ENCODE results near the gene MOV10L1. TPM values are rescaled to one million over a fixed set of nuclear protein-coding genes. Genes with fewer than 3 reads are reported as not detected.
"Not testable (repeated sequence)": the region's sequence is repeated elsewhere in the genome, so short reads cannot be mapped to it uniquely, and the experiment has no call there.

MOV10L1 gene
- polyA plus RNA-seq, 3 donors: 0.31 to 0.92 (median 0.79) TPM

DNA sequence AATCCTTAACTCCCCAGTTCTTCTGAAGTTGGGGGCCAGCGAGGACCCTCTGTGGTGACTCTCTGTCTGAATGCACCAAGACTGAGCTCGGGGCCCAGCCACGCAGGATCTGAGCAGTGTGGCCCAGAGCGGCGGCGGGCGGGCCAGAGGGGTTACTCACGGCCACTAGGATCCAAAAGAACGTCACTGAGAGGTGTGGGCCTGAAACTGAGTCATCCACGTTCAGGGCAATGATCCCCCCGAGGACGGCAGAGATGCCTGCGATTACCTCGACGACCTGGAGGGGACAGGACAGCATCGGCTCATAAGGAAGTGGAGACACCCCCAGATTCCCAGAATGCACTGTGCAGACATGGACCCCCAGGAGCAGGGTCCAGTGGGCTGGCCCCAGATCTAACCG is 15.8 kb upstream of the MOV10L1 start:
- H3K27ac ChIP-seq (ENCODE audit: low read depth, low read length): no peak overlapping the region
- WGBS, 3 donors: 78 to 82% (median 82%) methylated on average over 17 of the region's 17 CpGs

DNA sequence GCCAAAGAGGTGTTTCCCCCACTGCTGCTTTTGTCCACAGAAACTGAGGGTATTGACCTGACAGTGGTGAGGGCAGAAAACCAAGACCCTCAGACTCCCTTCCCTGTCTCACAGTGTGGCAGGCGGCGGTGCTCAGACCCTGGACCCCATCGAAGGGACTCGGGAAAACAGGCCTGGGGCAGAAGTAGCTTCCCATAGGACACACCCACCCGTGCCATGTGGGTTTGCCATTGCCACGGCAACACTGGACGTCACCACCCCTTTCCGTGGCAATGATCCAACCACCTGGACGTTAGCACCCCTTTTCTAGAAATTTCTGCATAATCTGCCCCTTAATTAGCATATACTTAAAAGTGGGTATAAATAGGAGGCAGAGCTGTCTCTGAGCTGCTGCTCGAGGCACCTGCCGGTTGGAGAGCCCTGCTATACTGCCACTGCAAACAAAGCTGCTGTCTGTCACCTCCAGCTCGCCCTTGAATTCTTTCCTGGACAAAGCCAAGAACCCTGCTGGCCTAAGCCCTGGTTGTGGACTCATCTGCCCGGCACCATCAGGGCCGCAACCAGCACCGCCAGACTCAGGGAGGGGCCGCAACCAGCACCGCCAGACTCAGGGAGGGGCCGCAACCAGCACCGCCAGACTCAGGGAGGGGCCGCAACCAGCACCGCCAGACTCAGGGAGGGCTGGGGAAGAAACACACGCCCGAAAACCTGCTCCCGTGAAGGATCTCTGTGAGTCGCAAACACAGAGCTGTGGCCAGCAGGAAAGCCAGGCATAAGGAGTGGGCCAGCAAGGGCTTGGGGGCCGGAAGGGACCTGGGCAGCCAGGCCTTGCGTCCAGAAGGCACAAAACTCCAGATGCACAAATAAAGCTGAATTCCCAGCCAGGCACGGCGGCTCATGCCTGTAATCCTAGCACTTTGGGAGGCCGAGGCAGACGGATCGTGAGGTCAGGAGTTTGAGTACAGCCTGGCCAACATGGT is 15.0 kb upstream of the MOV10L1 start:
- WGBS, 3 donors: 49 to 83% (median 82%) methylated on average over 32 of the region's 32 CpGs
- no peak overlapping the region for H3K27ac ChIP-seq (ENCODE audit: low read depth, low read length)

DNA sequence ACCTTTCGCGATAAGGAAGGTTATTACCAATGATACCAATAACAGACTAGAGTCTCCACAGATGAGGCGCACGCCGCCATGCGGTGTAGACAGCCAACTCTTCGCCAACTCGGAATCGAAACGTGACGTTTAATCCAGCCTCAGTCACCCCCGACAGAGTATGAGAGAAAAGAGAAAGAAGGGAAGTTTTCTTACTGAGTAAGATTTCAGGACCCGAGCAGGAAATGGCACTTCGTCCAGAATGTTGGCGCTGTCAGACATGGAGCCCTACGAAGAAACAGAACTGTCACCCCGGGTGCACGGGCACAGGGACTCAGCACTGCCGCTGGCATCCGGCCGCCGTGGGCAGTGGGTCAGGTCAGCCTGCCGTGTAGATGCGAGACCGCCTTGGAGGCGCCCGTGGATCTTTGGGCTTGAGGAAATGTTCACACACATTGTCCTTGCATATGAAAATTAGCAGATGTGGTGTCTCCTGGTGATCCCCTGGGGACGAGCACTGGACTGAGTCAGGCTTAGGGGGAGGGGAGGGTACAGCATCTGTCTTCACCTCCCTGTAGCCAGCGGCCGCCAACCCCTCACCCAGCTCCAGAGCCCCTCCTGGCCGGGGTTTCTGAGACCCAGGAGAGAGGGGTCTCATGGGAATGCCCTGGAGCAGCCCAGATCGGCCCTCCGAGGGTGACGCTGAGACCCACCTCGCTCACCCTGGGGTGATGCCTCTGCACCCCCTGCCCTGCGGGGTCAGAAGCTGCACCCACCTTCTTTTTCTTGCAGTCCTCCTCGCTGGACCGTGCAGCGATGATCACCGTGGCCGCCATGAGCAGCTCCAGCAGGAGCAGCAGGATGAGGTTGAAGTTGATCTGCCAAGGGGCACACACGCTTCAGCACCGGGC is 12.9 kb upstream of the MOV10L1 start:
- 85 to 86% (median 85%) methylated on average over 43 of the region's 43 CpGs for WGBS, 3 donors
- H3K27ac ChIP-seq (ENCODE audit: low read depth, low read length): no peak overlapping the region

DNA sequence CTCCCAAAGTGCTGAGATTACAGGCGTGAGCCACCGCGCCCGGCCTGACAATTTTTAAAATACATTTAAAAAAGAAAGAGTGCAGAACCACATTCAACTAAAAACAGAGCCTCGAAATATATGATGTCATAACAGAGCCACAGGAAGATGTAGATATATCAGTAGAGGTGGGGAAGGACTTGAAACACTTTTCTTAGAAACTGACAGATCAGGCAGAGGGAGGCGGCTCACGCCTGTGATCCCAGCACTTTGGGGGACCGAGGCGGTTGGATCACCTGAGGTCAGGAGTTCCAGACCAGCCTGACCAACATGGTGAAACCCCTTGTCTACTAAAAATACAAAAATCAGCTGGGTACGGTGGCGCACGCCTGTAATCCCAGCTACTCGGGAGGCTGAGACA is 11.6 kb upstream of the MOV10L1 start:
- 93 to 94% (median 93%) methylated on average over 13 of the region's 13 CpGs for WGBS, 3 donors

DNA sequence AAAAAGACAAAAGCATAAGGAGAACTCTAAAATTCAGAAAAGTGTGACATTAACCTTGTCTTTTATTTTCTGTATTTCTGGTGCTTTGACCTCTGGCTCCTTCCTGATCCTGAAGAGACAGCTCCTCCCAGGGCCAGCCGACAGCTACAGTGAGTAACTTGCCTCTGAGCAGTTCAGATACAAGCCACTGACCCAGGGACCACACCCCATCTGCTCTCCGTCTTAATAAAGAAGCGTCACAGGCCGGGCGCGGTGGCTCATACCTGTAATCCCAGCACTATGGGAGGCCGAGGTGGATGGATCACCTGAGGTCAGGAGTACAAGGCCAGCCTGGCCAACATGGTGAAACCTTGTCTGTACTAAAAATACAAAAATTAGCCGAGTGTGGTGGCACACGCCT is 11.0 kb upstream of the MOV10L1 start:
- no peak overlapping the region for H3K27ac ChIP-seq (ENCODE audit: low read depth, low read length)
- WGBS, 3 donors: 85 to 94% (median 91%) methylated on average over 9 of the region's 9 CpGs

More for the DNA sequence above, 11.6 kb upstream of the MOV10L1 start:
- H3K27ac ChIP-seq (ENCODE audit: low read depth, low read length): no peak overlapping the region

DNA sequence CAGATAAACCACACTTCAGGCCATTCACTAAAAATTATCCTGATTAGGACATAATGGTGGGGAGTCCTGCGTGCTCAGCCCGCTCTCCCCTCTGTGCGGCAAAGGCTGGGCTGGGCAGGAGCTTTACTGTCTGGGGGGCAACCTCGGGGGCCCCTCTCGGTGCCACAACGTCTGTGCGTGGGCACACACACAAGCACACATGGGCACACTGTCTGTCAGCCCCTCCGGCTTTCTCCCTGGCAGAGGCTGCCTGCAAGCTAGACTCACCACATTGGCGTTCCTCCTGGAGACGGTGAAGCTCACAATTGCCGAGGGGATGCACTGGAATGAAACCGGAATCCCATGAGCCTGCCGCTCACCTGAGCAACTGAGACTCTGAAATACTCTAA is 9.7 kb upstream of the MOV10L1 start:
- 80 to 88% (median 85%) methylated on average over 13 of the region's 13 CpGs for WGBS, 3 donors
- no peak overlapping the region for H3K27ac ChIP-seq (ENCODE audit: low read depth, low read length)

DNA sequence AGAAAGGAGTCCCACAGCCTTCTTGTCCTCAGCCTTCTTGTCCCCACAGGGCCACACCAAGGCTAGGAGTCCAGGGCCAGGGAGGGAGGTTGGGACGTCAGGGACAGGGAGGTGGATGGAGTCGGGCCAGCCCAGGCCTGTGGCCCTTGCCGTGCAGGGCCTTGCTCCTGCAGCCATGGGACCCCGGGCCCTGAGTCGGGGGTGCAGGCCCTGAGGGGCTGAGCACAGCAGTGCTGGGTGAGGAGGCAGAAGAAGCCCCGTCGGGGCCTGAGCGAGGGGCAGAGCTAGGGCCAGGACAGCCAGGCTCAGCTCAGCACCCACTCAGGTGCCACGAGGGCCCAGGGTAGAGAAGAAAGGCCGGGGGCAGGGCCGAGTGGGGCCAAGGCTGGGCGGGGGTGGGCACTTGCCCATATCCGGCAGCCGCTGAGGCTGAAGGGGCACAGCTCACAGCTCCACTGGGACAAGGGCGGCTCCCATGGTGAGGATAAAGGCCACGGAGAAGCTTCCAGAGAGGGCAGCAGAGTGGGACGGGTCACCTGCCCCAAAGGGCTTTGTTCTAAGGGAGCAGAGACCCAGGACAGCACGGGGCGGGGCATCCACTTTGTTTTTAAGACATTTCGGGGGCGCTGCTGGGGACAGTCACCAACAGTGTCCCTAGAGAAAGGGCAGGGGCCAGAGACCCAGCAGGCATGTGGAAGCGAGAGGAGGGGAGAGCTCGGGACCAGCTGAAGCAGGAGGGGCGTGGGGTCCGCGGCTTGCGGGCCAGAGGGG is 8.2 kb upstream of the MOV10L1 start:
- 85 to 90% (median 85%) methylated on average over 22 to 27 of the region's 27 CpGs for WGBS, 3 donors

DNA sequence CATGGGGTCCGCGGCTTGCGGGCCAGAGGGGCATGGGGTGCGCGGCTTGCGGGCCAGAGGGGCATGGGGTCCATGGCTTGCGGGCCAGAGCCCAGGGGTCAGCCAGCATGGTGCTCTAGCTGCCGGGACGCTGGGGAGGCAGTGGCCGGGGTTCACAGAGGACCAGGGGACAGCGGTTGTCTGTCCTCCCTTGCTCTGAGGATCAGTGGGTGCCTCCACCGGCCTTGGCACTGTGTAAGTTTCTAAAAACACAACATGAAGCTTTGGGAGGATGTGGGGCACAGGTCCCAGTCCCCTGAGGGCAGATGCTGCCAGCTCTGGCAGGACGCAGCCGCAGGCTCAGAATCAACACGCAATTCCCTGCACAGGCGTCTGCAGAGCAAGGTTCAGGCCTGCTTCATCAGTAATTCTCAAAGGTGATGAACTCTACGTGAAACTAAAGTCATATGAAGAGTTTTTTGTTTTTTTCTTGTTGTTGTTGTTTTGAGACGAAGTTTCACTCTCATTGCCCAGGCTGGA is 7.5 kb upstream of the MOV10L1 start:
- WGBS, 3 donors: 81 to 85% (median 85%) methylated on average over 18 of the region's 18 CpGs
- H3K27ac ChIP-seq (ENCODE audit: low read depth, low read length): no peak overlapping the region

More for the DNA sequence above, 8.2 kb upstream of the MOV10L1 start:
- no peak overlapping the region for H3K27ac ChIP-seq (ENCODE audit: low read depth, low read length)

DNA sequence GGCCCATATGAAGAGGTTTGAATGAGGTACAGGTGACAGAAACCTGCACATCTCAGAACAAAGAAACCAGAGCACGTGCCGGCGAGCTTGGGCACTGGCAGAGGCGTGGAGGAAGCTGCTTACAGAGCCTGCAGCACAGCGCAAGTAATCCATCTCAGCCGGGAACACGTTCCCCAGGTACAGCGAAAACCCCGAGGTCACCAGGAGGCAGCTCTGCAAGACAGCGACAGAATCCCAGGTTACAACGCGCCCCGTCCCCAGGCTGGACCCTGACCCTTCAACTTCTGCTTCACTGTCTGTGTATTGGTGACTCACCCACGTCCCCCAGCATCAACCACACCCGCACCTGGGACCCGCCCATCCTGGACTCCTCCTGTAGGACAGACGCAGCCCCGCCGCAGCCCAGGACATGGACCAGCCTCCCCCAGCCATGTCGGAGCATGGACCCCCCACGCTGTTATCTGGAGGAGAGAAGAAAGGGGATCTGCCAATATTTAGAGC is 6.8 kb upstream of the MOV10L1 start:
- no peak overlapping the region for H3K27ac ChIP-seq (ENCODE audit: low read depth, low read length)
- 70 to 81% (median 71%) methylated on average over 21 of the region's 21 CpGs for WGBS, 3 donors

DNA sequence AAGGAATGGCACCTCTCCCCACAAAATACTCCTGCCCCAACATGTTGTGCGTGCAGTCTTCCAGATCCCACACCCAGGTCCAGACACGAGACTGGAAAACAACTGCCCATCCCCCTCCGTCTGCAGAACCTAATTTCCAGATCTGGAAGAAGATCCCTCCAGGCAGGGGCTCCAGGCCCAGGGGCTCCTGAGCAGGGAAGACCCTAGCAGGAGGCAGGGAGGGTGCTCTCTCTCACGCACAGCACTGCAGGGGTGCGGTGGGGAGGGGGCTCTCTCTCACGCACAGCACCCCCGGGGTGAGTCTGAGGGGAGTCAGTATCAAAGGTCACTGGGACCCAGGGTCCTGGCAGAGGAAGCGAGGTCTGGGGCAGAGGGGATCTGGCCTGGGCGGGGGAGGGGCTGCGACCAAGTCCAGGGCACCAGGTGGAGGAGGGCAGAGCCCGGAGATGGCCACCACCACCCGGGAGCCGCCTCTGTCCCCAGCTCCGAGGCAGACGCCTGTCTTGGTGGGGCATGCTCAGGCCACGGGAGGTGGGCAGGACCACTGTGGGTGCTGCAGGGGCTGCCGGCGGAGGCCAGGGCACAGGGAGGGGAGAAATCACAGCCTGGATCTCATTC is 6.2 kb upstream of the MOV10L1 start:
- WGBS, 3 donors: 56 to 68% (median 64%) methylated on average over 10 to 18 of the region's 18 CpGs
- H3K27ac ChIP-seq (ENCODE audit: low read depth, low read length): no peak overlapping the region

DNA sequence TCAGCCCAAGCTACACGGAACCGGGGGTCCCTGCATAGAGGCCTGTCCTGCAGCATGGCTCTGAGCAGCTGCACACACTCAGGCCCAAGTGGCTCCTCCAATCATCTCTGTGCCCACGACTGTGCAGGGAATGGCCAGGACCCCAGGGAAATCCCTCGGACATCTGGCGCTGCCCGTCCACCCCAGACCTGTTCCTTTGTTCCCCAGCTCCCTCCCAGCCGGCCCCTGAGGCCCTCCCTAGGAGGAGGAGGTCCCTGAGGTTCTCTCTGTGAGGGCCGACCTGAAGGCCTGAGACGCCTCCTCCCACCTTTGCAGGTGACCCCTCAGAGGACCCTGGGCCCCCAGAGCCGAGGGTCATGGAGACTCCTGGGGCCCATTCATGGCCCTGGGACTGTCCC is 5.7 kb upstream of the MOV10L1 start:
- 52 to 74% (median 65%) methylated on average over 10 of the region's 10 CpGs for WGBS, 3 donors

DNA sequence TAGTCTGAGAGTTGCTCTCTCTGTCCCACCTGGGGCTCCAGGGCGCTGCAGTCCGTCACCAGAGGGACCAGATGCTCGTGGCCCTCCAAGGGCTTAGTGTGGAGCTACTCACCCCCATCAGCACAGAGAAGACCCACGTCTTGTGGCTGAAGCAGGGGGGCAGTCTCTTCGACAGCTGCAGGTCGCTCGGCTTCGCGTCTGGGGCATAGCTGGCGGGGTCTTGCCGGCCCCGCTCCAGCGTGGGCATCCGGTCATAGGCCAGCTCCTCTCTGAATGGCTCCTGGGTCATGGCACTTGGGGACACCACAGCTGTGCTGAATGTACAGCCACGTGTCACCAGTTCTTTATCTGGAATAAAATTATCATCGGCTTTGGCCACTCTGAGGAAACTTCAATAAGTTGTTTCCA is 5.2 kb upstream of the MOV10L1 start:
- 48 to 83% (median 54%) methylated on average over 16 of the region's 16 CpGs for WGBS, 3 donors

More for the DNA sequence above, 5.7 kb upstream of the MOV10L1 start:
- no peak overlapping the region for H3K27ac ChIP-seq (ENCODE audit: low read depth, low read length)

DNA sequence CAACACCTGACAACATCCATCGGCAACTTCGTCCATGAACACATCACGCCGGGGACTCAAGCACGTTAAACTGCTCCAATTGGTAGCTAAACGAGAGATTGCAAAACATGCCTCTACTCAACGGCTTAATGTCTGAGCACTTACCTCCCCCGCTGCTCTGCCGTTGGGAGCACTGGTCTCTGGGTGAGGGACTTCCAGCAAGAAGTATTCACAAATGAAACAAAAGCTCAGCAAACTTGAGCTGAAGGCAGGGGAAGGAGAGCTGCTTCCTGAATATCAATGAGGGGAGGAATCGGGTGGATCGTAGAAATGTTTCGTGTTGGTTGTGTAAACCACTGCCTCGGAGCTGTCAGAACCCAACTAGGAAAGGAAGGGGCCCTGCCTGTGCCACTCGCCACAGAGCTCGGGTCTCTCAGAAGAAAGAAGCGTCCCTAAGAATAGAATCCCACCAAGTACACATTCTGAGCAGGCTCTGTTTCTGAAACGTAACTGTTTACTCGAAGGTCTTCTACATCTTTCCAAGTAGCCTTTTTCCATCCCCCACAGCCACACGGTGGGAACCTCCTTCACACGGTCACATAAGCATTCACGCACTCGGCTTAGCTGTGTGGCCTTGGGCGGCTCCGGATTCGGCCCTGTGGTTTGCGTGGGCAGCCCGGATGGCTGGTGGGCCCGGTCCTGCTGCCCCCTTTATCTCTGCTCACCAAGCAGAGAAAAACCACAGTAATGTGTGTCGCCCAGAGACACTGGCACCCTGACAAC is 4.4 kb upstream of the MOV10L1 start, which contains the start of gene MLC1:
Gene MLC1 (minus strand): TSS at position 216 of the 762 bp plus-strand sequence. CDS start 524 bp downstream, outside the sequence.
- H3K27ac ChIP-seq (ENCODE audit: low read depth, low read length): no peak within 1 kb of the TSS
- 23 to 44% (median 35%) methylated on average over 29 of the region's 29 CpGs for WGBS, 3 donors

More for the DNA sequence above, 5.2 kb upstream of the MOV10L1 start:
- no peak overlapping the region for H3K27ac ChIP-seq (ENCODE audit: low read depth, low read length)

DNA sequence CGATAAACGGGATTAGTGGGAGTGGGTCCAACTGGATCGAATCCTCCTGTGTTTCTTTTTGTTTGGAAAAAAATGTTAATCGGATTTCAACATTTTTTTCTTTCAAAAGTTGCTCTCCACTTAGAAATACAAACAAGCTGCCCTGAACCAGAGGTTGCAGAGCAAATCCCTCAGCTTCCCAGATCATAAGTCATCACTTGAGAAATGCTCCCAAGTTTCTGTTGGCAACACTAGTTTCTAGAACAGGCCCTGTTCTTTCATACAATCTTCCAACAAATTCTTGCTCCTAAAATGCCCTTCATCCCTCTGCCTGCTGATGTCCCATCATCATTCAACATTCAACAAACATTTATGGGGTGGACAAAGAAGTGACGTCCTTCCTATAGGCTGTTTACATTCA is 3.3 kb upstream of the MOV10L1 start:
- WGBS, 3 donors: 55 to 70% (median 60%) methylated on average over 5 of the region's 5 CpGs

DNA sequence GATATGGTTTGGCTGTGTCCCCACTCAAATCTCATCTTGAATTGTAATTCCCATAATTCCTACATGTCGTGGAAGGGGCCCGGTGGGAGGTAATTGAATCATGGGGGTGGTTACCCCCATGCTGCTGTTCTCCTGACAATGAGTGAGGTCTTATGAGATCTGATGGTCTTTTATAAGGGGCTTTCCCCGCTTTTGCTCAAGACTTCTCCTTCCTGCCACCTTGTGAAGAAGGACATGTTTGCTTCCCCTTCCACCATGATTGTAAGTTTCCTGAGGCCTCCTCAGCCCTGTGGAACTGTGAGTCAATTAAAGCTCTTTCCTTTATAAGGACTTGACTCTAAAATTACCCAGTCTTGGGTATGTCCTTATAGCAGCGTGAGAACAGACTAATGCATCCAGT is 2.8 kb upstream of the MOV10L1 start:
- H3K27ac ChIP-seq (ENCODE audit: low read depth, low read length): not testable (repeated sequence)
- WGBS, 3 donors: 81 to 88% (median 87%) methylated on average over 4 of the region's 4 CpGs

More for the DNA sequence above, 3.3 kb upstream of the MOV10L1 start:
- H3K27ac ChIP-seq (ENCODE audit: low read depth, low read length): no peak overlapping the region

DNA sequence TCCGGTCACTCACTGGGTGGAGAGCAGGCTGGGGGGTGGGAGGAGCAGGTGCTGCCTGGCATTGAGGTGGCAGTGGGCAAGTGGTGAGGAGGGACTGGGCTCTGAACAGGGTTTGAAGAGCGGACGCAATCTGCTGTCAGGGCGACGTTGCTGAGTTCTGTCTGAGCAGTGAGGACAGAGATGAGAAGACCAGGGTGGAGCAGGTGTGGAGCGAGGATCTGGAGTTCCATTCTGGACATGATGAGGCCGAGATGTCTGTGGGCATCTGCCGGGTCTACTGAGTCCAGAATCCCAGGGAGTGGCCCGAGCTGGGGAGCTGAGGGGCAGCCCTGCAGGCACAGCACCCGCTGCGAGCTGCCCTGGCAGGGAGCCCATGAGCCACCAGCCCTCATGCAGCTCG is 2.2 kb upstream of the MOV10L1 start:
- 87 to 96% (median 95%) methylated on average over 12 of the region's 12 CpGs for WGBS, 3 donors
- no peak overlapping the region for H3K27ac ChIP-seq (ENCODE audit: low read depth, low read length)

DNA sequence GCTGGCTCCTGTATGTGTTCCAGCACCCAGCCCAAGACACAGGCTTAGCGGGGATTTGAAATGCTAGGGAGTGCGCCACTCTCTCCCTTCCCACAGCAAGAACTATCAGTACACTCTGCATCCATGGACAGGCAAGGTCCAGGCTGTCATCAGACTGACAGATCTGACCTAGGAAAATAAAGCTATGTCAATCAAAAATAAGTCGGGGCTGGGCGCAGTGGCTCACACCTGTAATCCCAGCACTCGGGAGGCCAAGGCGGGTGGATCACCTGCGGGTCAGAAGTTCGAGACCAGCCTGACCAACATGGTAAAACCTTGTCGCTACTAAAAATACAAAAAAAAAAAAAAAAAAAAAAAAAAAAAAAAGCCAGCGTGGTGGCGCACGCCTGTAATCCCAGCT is 1.7 kb upstream of the MOV10L1 start:
- H3K27ac ChIP-seq (ENCODE audit: low read depth, low read length): no peak overlapping the region
- 94 to 98% (median 98%) methylated on average over 11 to 12 of the region's 12 CpGs for WGBS, 3 donors
